SU-DHL-6 (cell line): Measurements from ENCODE around the gene FOXN3.

Experiments
- H2AFZ ChIP-seq: fragments of 200-600 bp; sonication (generic); 2 replicates; pipeline ENCODE4 v1.6.1; 2014; ENCODE audit warnings: low read depth, mild to moderate bottlenecking, moderate library complexity, mixed read lengths, antibody characterized with exemption, low read length; ENCODE audit not compliant: severe bottlenecking
- H3F3A ChIP-seq: fragments of 200-600 bp; shearing (Covaris generic); 2 replicates; pipeline ENCODE4 v1.6.0; 2016; ENCODE audit warnings: antibody characterized with exemption, mild to moderate bottlenecking; ENCODE audit not compliant: insufficient read depth
- H3K27ac ChIP-seq: fragments of 200-600 bp; sonication (generic); 2 replicates; pipeline ENCODE4 v1.5.1; 2016; ENCODE audit warnings: low read depth, mild to moderate bottlenecking, low read length, moderate library complexity, mixed read lengths
- H3K27me3 ChIP-seq: fragments of 200-600 bp; sonication (generic), shearing (Covaris generic); 2 replicates; pipeline ENCODE4 v1.6.0; 2014; ENCODE audit warnings: mild to moderate bottlenecking, low read length
- H3K36me3 ChIP-seq: fragments of 200-600 bp; sonication (generic); 2 replicates; pipeline ENCODE4 v1.6.1; 2014; ENCODE audit warnings: mild to moderate bottlenecking, low read length, mixed read lengths
- H3K4me2 ChIP-seq: fragments of 300-600, 200-600 bp; shearing (Covaris generic), sonication (generic); 2 replicates; pipeline ENCODE4 v1.6.0; 2014; ENCODE audit warnings: low read length, low read depth, mild to moderate bottlenecking; ENCODE audit not compliant: poor library complexity, severe bottlenecking
- H3K4me3 ChIP-seq: fragments of 200-600 bp; sonication (generic); 2 replicates; pipeline ENCODE4 v1.5.1; 2014; ENCODE audit warnings: antibody characterized with exemption, low read length, mild to moderate bottlenecking, mixed read lengths; ENCODE audit not compliant: insufficient read depth, poor library complexity, severe bottlenecking
- H3K79me2 ChIP-seq: fragments of 200-600 bp; sonication (generic); 2 replicates; pipeline ENCODE4 v1.6.1; 2014; ENCODE audit warnings: mild to moderate bottlenecking, low read length, moderate library complexity; ENCODE audit not compliant: insufficient read depth
- H3K9ac ChIP-seq: fragments of 200-600 bp; sonication (generic); 2 replicates; pipeline ENCODE4 v1.7.0; 2014; ENCODE audit warnings: mild to moderate bottlenecking, low read length
- H3K9me2 ChIP-seq: fragments of 200-600 bp; sonication (generic); replicated peaks from 2 replicates; pipeline ENCODE4 v1.6.1; 2014; ENCODE audit warnings: low read length; ENCODE audit not compliant: insufficient read depth
- H3K9me3 ChIP-seq: fragments of 200-600 bp; sonication (generic); 2 replicates; pipeline ENCODE4 v1.6.1; 2014; ENCODE audit warnings: low read length, mixed read lengths; ENCODE audit not compliant: insufficient read depth
- H4K20me1 ChIP-seq: fragments of 200-600 bp; sonication (generic); 2 replicates; pipeline ENCODE4 v1.6.1; 2014; ENCODE audit warnings: low read depth, mild to moderate bottlenecking, antibody characterized with exemption, low read length, moderate library complexity, mixed read lengths
- EZH2phosphoT487 ChIP-seq: fragments of 200-600 bp; sonication (generic), shearing (Covaris generic); conservative IDR thresholded peaks from 2 replicates; pipeline ENCODE4 v1.6.1; 2018; ENCODE audit warnings: mild to moderate bottlenecking, antibody characterized with exemption, low read length, moderate library complexity, mixed read lengths
- TF ChIP-seq, protein P1 (sequence below): fragments of 200-600 bp; sonication (generic); IDR thresholded peaks from one replicate; pipeline ENCODE4 v1.5.1; 2017; ENCODE audit warnings: antibody characterized with exemption, mild to moderate bottlenecking, low read length, moderate library complexity; ENCODE audit not compliant: insufficient read depth, poor library complexity, severe bottlenecking

Gene FOXN3

DNA sequence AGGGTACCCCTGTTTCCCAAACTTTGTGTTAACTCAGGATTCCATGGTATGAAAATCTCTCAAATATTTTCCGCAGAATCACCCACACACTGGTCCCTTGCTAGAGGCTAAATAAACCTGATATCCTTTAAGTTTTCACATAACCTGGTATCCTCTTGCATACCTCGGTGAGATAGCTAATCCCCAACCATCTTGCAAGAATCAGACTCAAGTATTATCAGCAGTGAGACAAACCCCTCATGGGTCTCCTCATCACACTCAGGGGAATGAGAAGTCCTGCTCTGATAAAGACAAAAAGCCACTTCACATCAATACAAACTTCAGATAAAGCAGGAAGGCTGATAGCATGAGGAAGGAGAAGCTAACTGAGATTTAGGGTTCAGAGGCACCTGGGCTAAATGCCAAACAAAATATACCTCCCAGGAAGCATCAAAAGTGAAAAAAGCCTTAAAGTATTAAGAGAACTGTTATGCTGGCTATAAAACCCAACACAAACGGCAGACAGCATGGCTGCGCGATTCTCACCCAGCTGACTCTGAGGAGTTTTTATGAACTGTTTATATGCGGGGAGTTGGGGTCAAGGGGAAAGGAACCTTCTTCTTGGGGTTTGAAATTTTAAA, 96.5 kb downstream of the FOXN3 start:
- Histone ChIP-seq H3F3A (no peaks in the 10 kb centered on the region), H3K27ac (no peak overlapping the region), H3K27me3 (no peaks in the 10 kb centered on the region), H3K9ac (no peak overlapping the region), H2AFZ (no peak overlapping the region), H4K20me1 (no peaks in the 10 kb centered on the region), H3K4me2 (no peak overlapping the region), H3K9me2 (no peaks in the 10 kb centered on the region), H3K4me3 (no peak overlapping the region), H3K36me3 (no peaks in the 10 kb centered on the region), H3K9me3 (no peaks in the 10 kb centered on the region), H3K79me2 (peaks cover 67% of the 10 kb centered on the region)
- no peak for TF ChIP-seq EZH2phosphoT487
- TF ChIP-seq, protein P1, sequence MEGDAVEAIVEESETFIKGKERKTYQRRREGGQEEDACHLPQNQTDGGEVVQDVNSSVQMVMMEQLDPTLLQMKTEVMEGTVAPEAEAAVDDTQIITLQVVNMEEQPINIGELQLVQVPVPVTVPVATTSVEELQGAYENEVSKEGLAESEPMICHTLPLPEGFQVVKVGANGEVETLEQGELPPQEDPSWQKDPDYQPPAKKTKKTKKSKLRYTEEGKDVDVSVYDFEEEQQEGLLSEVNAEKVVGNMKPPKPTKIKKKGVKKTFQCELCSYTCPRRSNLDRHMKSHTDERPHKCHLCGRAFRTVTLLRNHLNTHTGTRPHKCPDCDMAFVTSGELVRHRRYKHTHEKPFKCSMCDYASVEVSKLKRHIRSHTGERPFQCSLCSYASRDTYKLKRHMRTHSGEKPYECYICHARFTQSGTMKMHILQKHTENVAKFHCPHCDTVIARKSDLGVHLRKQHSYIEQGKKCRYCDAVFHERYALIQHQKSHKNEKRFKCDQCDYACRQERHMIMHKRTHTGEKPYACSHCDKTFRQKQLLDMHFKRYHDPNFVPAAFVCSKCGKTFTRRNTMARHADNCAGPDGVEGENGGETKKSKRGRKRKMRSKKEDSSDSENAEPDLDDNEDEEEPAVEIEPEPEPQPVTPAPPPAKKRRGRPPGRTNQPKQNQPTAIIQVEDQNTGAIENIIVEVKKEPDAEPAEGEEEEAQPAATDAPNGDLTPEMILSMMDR: no peak

DNA sequence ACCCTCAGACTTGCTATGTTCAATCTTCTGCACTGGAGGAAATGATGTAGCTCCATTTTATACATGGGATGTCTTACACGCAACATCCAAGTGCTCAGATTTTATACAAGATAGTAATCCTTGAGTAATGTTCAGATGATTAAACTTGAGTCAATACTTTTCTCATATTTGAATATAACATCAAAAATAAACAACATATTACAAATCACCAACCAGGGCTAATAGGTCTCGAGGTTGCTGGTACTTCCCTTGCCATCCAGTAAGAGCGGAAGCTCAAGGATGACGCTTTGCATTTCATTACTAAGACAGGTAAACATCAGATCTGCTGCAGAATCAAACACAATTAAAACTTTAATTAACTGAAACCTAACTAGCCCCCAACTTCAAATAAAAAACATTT, 97.3 kb downstream of the FOXN3 start:
- Histone ChIP-seq H3K9me3 (no peaks in the 10 kb centered on the region), H2AFZ (no peak overlapping the region), H3F3A (no peaks in the 10 kb centered on the region), H3K4me2 (no peak overlapping the region), H3K4me3 (no peak overlapping the region), H3K27ac (no peak overlapping the region), H4K20me1 (no peaks in the 10 kb centered on the region), H3K36me3 (no peaks in the 10 kb centered on the region), H3K9ac (no peak overlapping the region), H3K79me2 (peaks cover 62% of the 10 kb centered on the region), H3K9me2 (no peaks in the 10 kb centered on the region), H3K27me3 (no peaks in the 10 kb centered on the region)
- TF ChIP-seq, protein P1: no peak
- no peak for TF ChIP-seq EZH2phosphoT487

DNA sequence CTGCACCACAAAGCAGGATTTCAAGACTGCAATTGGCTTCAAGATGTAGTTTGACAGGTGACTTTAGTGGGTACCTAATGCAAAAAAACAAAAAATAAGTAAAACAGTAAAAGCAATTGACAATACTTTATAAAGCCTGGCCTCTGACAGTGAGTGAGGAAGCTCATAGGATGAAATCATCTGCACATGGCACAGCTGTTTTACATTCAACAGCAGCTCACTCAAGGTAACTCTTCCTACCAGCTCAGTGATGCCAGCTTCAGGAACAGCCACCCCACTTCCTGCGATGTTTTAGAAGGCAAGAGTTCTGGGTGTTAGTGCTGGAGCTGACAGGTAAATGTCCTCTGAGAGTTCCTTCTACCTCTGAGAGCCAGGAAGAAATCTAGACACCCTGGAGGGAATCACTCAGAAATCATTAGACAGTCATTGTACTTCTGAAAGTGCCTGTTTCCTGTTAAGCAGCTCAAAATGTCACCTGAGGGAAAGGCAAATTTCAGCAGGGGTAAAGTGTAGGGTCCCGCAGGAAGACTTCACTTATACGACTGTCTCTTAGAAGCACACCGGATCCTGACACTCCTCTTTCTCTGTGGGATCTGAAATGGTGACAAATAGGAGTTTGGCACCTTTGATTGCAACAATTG, 99.9 kb downstream of the FOXN3 start:
- H3K79me2 ChIP-seq: peaks cover 62% of the 10 kb centered on the region

More for the DNA sequence above, 99.9 kb downstream of the FOXN3 start:
- Histone ChIP-seq H3K9me2 (no peaks in the 10 kb centered on the region), H3K27ac (peak overlapping the region; percentile 19; the same call in 1 of the 2 replicates), H3K9me3 (no peaks in the 10 kb centered on the region), H3K27me3 (no peaks in the 10 kb centered on the region), H4K20me1 (no peaks in the 10 kb centered on the region), H3K4me3 (no peak overlapping the region), H3K9ac (no peak overlapping the region), H3F3A (peaks cover 6% of the 10 kb centered on the region; the same call in 1 of the 2 replicates), H2AFZ (no peak overlapping the region), H3K36me3 (0 out of 2 replicates have a peak, but pooled peaks cover 6% of the 10 kb centered on the region), H3K4me2 (no peak overlapping the region)
- TF ChIP-seq EZH2phosphoT487: no peak
